DMS79 treated with DMSO at 0.1 percent for 48 hours (cell line): ENCODE data around the gene ANXA1.
"Not testable (repeated sequence)": the region's sequence is repeated elsewhere in the genome, so short reads cannot be mapped to it uniquely, and the experiment has no call there.

Experiments
- DNase-seq: peaks from one replicate; lab custom pipeline; 2025; lab: John Stamatoyannopoulos, UW

ANXA1 gene

GRCh38 chr9:73168298-73168934 lies 16.8 kb downstream of the ANXA1 start:
- no peak for DNase-seq

- no peak for DNase-seq
These were observed 18.7 kb downstream of the ANXA1 start for GRCh38 chr9:73170185-73170957.

- no peak for DNase-seq
These were observed 21.2 kb downstream of the ANXA1 start for GRCh38 chr9:73172901-73173215.

GRCh38 chr9:73173557-73174329 lies 22.1 kb downstream of the ANXA1 start:
- DNase-seq, result no peak

- no peak for DNase-seq
These were observed 22.8 kb downstream of the ANXA1 start for GRCh38 chr9:73174330-73174980.

GRCh38 chr9:73176450-73176875 lies 24.8 kb downstream of the ANXA1 start:
- no peak for DNase-seq

- no peak for DNase-seq
These were observed 26.4 kb downstream of the ANXA1 start for GRCh38 chr9:73178044-73178443.

- DNase-seq, result no peak
These were observed 27.9 kb downstream of the ANXA1 start for GRCh38 chr9:73179589-73179988.

GRCh38 chr9:73180403-73180802 lies 28.7 kb downstream of the ANXA1 start:
- DNase-seq, result no peak

GRCh38 chr9:73182928-73183327 lies 31.3 kb downstream of the ANXA1 start:
- no peak for DNase-seq

- DNase-seq, result no peak
These were observed 31.8 kb downstream of the ANXA1 start for GRCh38 chr9:73183428-73183827.

- no peak for DNase-seq
These were observed 32.5 kb downstream of the ANXA1 start for GRCh38 chr9:73183917-73184861.

- DNase-seq, result not testable (repeated sequence)
These were observed 39.4 kb downstream of the ANXA1 start for GRCh38 chr9:73191109-73191508.

- DNase-seq, result no peak
These were observed 42.6 kb downstream of the ANXA1 start for GRCh38 chr9:73194284-73194683.

GRCh38 chr9:73199448-73199847 lies 47.8 kb downstream of the ANXA1 start:
- DNase-seq, result no peak

- DNase-seq, result no peak
These were observed 48.2 kb downstream of the ANXA1 start for GRCh38 chr9:73199886-73200285.

- DNase-seq, result no peak
These were observed 49.2 kb downstream of the ANXA1 start for GRCh38 chr9:73200694-73201452.

GRCh38 chr9:73202980-73203379 lies 51.3 kb downstream of the ANXA1 start:
- no peak for DNase-seq

GRCh38 chr9:73204936-73205335 lies 53.3 kb downstream of the ANXA1 start:
- DNase-seq, result no peak

GRCh38 chr9:73206851-73207250 lies 55.2 kb downstream of the ANXA1 start:
- DNase-seq, result no peak
